ENCODE measurements around the gene SEMA3D.
A peak's percentile ranks its signal among the peaks of the same experiment; 100 is the strongest.

SEMA3D gene

GRCh38 chr7:85125651-85126131 is 61.2 kb downstream of the SEMA3D start:
- peak; percentile 75 for DNase-seq (ENCODE audit: low read depth)
- TF ChIP-seq CTCF (conservative IDR thresholded peaks at IDR 0.05; ENCODE audit: control insufficient read depth, insufficient read depth, low read depth, low read length), result no peak

DNA sequence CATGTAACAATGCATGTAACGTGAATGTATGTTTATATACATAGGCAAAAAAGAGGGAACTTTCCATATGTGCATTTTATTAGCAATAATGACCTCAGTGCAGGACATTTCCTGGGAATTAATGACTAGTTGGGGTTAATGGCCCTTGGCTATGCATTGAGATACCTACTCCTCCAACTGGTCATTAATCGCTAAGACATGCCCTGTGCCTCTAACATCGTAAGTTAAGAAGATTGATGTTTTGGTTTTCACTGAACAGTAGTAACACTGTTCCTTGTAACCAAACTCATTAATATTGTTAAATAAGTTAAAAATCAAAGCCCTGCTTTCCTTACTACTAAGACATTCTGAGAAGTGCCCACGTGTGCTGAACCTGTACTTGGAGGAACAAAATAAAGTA is 61.7 kb downstream of the SEMA3D start:
- DNase-seq (ENCODE audit: low read depth), result no peak
- H3K4me3 ChIP-seq (ENCODE audit: control insufficient read depth, low read depth, low read length), result no peak overlapping the region
- TF ChIP-seq CTCF (conservative IDR thresholded peaks at IDR 0.05; ENCODE audit: control insufficient read depth, insufficient read depth, low read depth, low read length), result no peak

More at GRCh38 chr7:85125651-85126131, 61.2 kb downstream of the SEMA3D start:
- no peak overlapping the region for H3K4me3 ChIP-seq (ENCODE audit: control insufficient read depth, low read depth, low read length)

GRCh38 chr7:85119934-85120333 is 66.9 kb downstream of the SEMA3D start:
- no peak for DNase-seq (ENCODE audit: low read depth)
- no peak for TF ChIP-seq CTCF (conservative IDR thresholded peaks at IDR 0.05; ENCODE audit: control insufficient read depth, insufficient read depth, low read depth, low read length)

DNA sequence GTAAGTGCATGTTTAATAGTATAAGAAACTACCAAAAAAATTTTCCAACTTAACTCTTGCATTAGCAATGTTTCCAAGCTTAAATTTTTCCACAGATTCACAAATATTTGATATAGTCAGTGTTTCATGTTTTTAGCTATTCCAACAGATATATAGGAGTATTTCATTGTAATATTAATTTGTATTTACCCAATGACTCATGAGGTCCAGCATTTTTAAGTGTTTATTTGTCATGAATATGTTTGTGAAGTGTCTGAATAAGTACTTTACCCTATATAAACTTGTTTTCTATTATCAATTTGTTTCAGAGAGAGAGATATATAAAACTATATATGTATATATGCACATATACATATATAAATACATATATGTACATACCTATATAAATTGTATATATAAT is 71.0 kb downstream of the SEMA3D start:
- TF ChIP-seq CTCF (conservative IDR thresholded peaks at IDR 0.05; ENCODE audit: control insufficient read depth, insufficient read depth, low read depth, low read length), result no peak
- DNase-seq (ENCODE audit: low read depth), result no peak
- no peak overlapping the region for H3K4me3 ChIP-seq (ENCODE audit: control insufficient read depth, low read depth, low read length)

More at GRCh38 chr7:85119934-85120333, 66.9 kb downstream of the SEMA3D start:
- H3K4me3 ChIP-seq (ENCODE audit: control insufficient read depth, low read depth, low read length), result no peak overlapping the region

DNA sequence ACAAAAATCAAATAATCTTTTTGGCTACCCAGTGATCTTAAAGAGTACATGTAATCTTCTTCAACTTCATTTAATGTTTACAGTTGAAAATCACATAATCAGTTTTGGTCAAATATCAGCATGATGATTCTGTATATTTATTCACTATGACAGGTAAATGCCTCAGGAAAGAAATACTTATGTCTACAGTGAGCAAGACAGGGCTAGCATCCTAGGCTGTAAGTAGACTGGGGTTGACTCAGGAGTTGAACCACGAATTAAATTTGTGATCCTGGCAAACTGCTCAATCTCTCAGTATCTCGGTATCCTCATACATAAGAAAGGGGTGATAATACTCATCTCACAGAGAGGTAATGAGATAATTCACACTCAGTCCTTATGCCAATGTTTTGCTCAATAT is 71.8 kb downstream of the SEMA3D start:
- TF ChIP-seq CTCF (conservative IDR thresholded peaks at IDR 0.05; ENCODE audit: control insufficient read depth, insufficient read depth, low read depth, low read length), result no peak
- H3K4me3 ChIP-seq (ENCODE audit: control insufficient read depth, low read depth, low read length), result no peak overlapping the region
- DNase-seq (ENCODE audit: low read depth), result no peak

DNA sequence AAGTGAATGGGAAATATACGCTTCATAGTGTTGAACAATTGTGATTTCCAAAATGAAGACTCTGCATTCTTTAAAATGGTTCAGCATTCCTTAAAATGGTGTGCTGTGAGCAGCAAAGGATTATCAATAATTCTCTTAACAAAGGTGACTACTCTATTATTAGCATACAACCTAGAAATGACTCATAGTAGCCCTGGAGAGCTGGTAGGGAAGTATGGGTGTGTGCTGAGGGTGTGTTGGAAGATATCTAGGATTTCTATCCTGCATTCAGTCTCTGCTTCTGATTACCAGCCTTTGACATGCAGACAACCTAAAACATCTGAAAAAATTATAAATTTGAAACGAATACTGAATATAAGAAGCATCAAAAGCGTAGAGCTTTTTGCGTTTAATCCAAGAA is 72.5 kb downstream of the SEMA3D start:
- no peak for TF ChIP-seq CTCF (conservative IDR thresholded peaks at IDR 0.05; ENCODE audit: control insufficient read depth, insufficient read depth, low read depth, low read length)
- DNase-seq (ENCODE audit: low read depth), result no peak
- no peak overlapping the region for H3K4me3 ChIP-seq (ENCODE audit: control insufficient read depth, low read depth, low read length)

GRCh38 chr7:85111761-85112160 is 75.1 kb downstream of the SEMA3D start:
- H3K4me3 ChIP-seq (ENCODE audit: control insufficient read depth, low read depth, low read length), result no peak overlapping the region
- no peak for TF ChIP-seq CTCF (conservative IDR thresholded peaks at IDR 0.05; ENCODE audit: control insufficient read depth, insufficient read depth, low read depth, low read length)
- no peak for DNase-seq (ENCODE audit: low read depth)

All from fibroblast of mammary gland (primary cell).